Lung microvascular endothelial cell (primary cell): ENCODE data around the gene CHCHD5. TPM values are rescaled to one million over a fixed set of nuclear protein-coding genes. Genes with fewer than 3 reads are reported as not detected.
A peak's percentile ranks its signal among the peaks of the same experiment; 100 is the strongest.
"Not testable (repeated sequence)": the region's sequence is repeated elsewhere in the genome, so short reads cannot be mapped to it uniquely, and the experiment has no call there.

Experiments used
- DNase-seq, 2 donors: peaks; one replicate each; pipeline versions ENCODE4 v3.0.0 to v3.0.0-alpha.2; 2010; ENCODE audit warnings: low read depth in 2 of 2
- total RNA-seq: library from RNA; depleted of rRNA; stranded (reverse); fragments of >200 nt; gene quantifications from 2 replicates; pipeline ENCODE4 v1.2.1, GENCODE V29; 2014

The CHCHD5 gene
- total RNA-seq, 1 donor from 2014 or later, result 8.3 TPM

GRCh38 chr2:112585873-112586464 lies 1.6 kb downstream of the CHCHD5 start:
- no peak for DNase-seq

GRCh38 chr2:112588611-112589045 lies 4.2 kb downstream of the CHCHD5 start:
- DNase-seq, result peak; percentile 58 to 70

- DNase-seq, result no peak
These were observed 7.0 kb downstream of the CHCHD5 start for GRCh38 chr2:112591413-112591812.

GRCh38 chr2:112593736-112594135 lies 9.3 kb downstream of the CHCHD5 start:
- DNase-seq, result no peak

- DNase-seq, result no peak
These were observed 13.3 kb downstream of the CHCHD5 start for GRCh38 chr2:112597537-112598322.

- no peak for DNase-seq
These were observed 16.2 kb downstream of the CHCHD5 start for GRCh38 chr2:112600634-112601033.

- DNase-seq, result no peak
These were observed 17.3 kb downstream of the CHCHD5 start for GRCh38 chr2:112601754-112602153.

GRCh38 chr2:112602917-112603316 lies 18.5 kb downstream of the CHCHD5 start:
- no peak for DNase-seq

- no peak for DNase-seq
These were observed 19.3 kb downstream of the CHCHD5 start for GRCh38 chr2:112603731-112604130.

GRCh38 chr2:112604952-112605351 lies 20.5 kb downstream of the CHCHD5 start:
- DNase-seq, result no peak

GRCh38 chr2:112605926-112606325 lies 21.5 kb downstream of the CHCHD5 start:
- no peak for DNase-seq

GRCh38 chr2:112606547-112606946 lies 22.1 kb downstream of the CHCHD5 start:
- DNase-seq, result no peak

GRCh38 chr2:112607680-112608438 lies 23.4 kb downstream of the CHCHD5 start:
- no peak for DNase-seq

- DNase-seq, result not testable (repeated sequence)
These were observed 24.9 kb downstream of the CHCHD5 start for GRCh38 chr2:112609320-112609719.

- not testable (repeated sequence) for DNase-seq
These were observed 27.9 kb downstream of the CHCHD5 start for GRCh38 chr2:112612283-112612682.

GRCh38 chr2:112614201-112614840 lies 29.9 kb downstream of the CHCHD5 start:
- DNase-seq, result no peak

GRCh38 chr2:112615051-112615450 lies 30.6 kb downstream of the CHCHD5 start:
- DNase-seq, result no peak

- DNase-seq, result not testable (repeated sequence)
These were observed 31.4 kb downstream of the CHCHD5 start for GRCh38 chr2:112615798-112616197.

- no peak for DNase-seq
These were observed 34.0 kb downstream of the CHCHD5 start for GRCh38 chr2:112618383-112618782.

- DNase-seq, result peak in 1 of 2 donors; percentile 37
These were observed 37.5 kb downstream of the CHCHD5 start for GRCh38 chr2:112621790-112622527.

GRCh38 chr2:112622528-112622849 lies 38.1 kb downstream of the CHCHD5 start:
- peak in 1 of 2 donors; percentile 71 for DNase-seq
